ENCODE results near the gene SIL1. TPM values are rescaled to one million over a fixed set of nuclear protein-coding genes. Genes with fewer than 3 reads are reported as not detected.

Gene SIL1
- total and polyA plus RNA-seq, 9 of the 15 experiments (the other 6 are each of a cell fraction or from before 2014, with no cell fraction given), result 1.3 to 30.5 (median 18.1) TPM

GRCh38 chr5:139236479-139236878, 38.3 kb upstream of the SIL1 start:
- FAIRE-seq, result no peak
- ChIA-PET POLR2A (no interaction called here), CTCF (ENCODE audit: low intra/inter-chr PET ratio) (no interaction called here)
- H3K27ac ChIP-seq (ENCODE audit: extremely low read depth, low read depth, low read length), result no peak overlapping the region
- no peaks in the 10 kb centered on the region for H3K36me3 ChIP-seq (ENCODE audit: control insufficient read depth, insufficient read depth, low read length)
- WGBS (ENCODE audit: insufficient coverage, low coverage, missing lambda C conversion rate), result 0% methylated on average over 1 of the region's 1 CpG
- ATAC-seq, result no peak
- in situ Hi-C loops (cut with MboI) (no loop called here), intact Hi-C loops (cut with micrococcal nuclease) (no loop called here)
- no peak overlapping the region for H3K4me2 ChIP-seq (ENCODE audit: insufficient read depth, low read length)
- no peak overlapping the region for H3K9ac ChIP-seq (ENCODE audit: insufficient read depth in 1 of 2, low read depth in 2 of 2, low read length in 2 of 2)
- H3K79me2 ChIP-seq (ENCODE audit: control insufficient read depth, insufficient read depth, low read length), result no peaks in the 10 kb centered on the region
- no peak overlapping the region for H2AFZ ChIP-seq (ENCODE audit: low read depth, low read length)
- H3K4me1 ChIP-seq (replicated peaks in 1 of 2; ENCODE audit: control insufficient read depth in 2 of 2, insufficient read depth in 2 of 2, low read length in 2 of 2), result no peaks in the 10 kb centered on the region
- H3K4me3 ChIP-seq, result no peak overlapping the region
- no peaks in the 10 kb centered on the region for H4K20me1 ChIP-seq (replicated peaks; ENCODE audit: control insufficient read depth, insufficient read depth, low read length)
- H3K9me3 ChIP-seq (replicated peaks; ENCODE audit: control insufficient read depth, insufficient read depth, low read depth, low read length), result peaks cover 1% of the 10 kb centered on the region; the same call in 1 of the 2 replicates
- H3K27me3 ChIP-seq (ENCODE audit: control insufficient read depth in 2 of 2, insufficient read depth in 2 of 2, low read length in 2 of 2), result 0 out of 5 replicates have a peak, but pooled peaks cover 0 to 2% of the 10 kb centered on the region in 2 experiments
- BruUV-seq (replicated peaks), result no TSS peak
- DNase-seq (ENCODE audit: extremely low read depth in 1 of 4, low spot score in 3 of 4), result no peak
- H3K9me1 ChIP-seq (ENCODE audit: control insufficient read depth, insufficient read depth, low read length), result no peaks in the 10 kb centered on the region
- TF ChIP-seq ZNF184 (CRISPR knock-in tag; IDR thresholded peaks at IDR 0.05), result no peak
- TF ChIP-seq ZNF316 (IDR thresholded peaks at IDR 0.05), result no peak
- no peak for TF ChIP-seq HNRNPL (IDR thresholded peaks at IDR 0.05; ENCODE audit: low read depth, low read length)
- no peak for TF ChIP-seq PCBP2 (IDR thresholded peaks at IDR 0.05; ENCODE audit: low read depth, low read length, poor library complexity, severe bottlenecking)
- no peak for TF ChIP-seq ZBTB49 (CRISPR knock-in tag; IDR thresholded peaks at IDR 0.05; ENCODE audit: borderline replicate concordance)
- TF ChIP-seq CHD4 (IDR thresholded peaks at IDR 0.05; ENCODE audit: insufficient read depth, insufficient replicate concordance, low read depth, low read length, poor library complexity, severe bottlenecking), result no peak
- no peak for TF ChIP-seq PBX2 (CRISPR knock-in tag; IDR thresholded peaks at IDR 0.05; ENCODE audit: low read depth)
- TF ChIP-seq PBX2 (tag; conservative IDR thresholded peaks at IDR 0.05; ENCODE audit: low read depth), result no peak
- TF ChIP-seq CEBPZ (IDR thresholded peaks at IDR 0.05; ENCODE audit: borderline replicate concordance, low read depth, low read length), result no peak
- no peak for TF ChIP-seq MAX (CRISPR knock-in tag; IDR thresholded peaks at IDR 0.05)
- TF ChIP-seq ZNF644 (tag; IDR thresholded peaks at IDR 0.05; ENCODE audit: low read depth), result no peak
- no peak for TF ChIP-seq CEBPG (CRISPR knock-in tag; IDR thresholded peaks at IDR 0.05)
- no peak for TF ChIP-seq CEBPG (tag; conservative IDR thresholded peaks at IDR 0.05 in 1 of 2, IDR thresholded peaks at IDR 0.05 in 1 of 2)
- no peak for TF ChIP-seq NCOR1 (IDR thresholded peaks at IDR 0.05)
